Upper lobe of left lung (tissue), 6 donors: ENCODE measurements around the gene VEGFC. TPM values are rescaled to one million over a fixed set of nuclear protein-coding genes. Genes with fewer than 3 reads are reported as not detected.
A peak's percentile ranks its signal among the peaks of the same experiment; 100 is the strongest.

Source experiments
- ATAC-seq, 2 donors: fragments of 200-7000 bp; cut with Tn5 transposase; one replicate each; pipeline ENCODE4 v1.9.1; 2022; ENCODE audit warnings: mild to moderate bottlenecking in 2 of 2, moderate library complexity in 2 of 2; ENCODE audit not compliant: low FRiP score in 2 of 2
- DNase-seq, 2 donors: peaks; one replicate each; pipeline ENCODE4 v3.0.0-alpha.2; 2019 to 2020
- H3K27ac ChIP-seq, 4 donors: fragments of 200-600 bp; sonication (generic); one replicate each; pipeline ENCODE4 v1.5.1; 2016 to 2019
- H3K27me3 ChIP-seq, 4 donors: fragments of 200-600 bp; sonication (generic); one replicate each; pipeline ENCODE4 v1.5.1; 2017 to 2019
- H3K36me3 ChIP-seq, 4 donors: fragments of 200-600 bp; sonication (generic); one replicate each; pipeline ENCODE4 v1.5.1; 2016 to 2019
- H3K4me1 ChIP-seq, 4 donors: fragments of 200-600 bp; sonication (generic); one replicate each; pipeline ENCODE4 v1.5.1; 2018 to 2019
- H3K4me3 ChIP-seq, 4 donors: fragments of 200-600 bp; sonication (generic); one replicate each; pipeline ENCODE4 v1.5.1; 2017 to 2019; ENCODE audit warnings: mild to moderate bottlenecking in 2 of 4, moderate library complexity in 1 of 4
- H3K9me3 ChIP-seq, 4 donors: fragments of 200-600 bp; sonication (generic); one replicate each; pipeline ENCODE4 v1.5.1; 2018 to 2019
- CTCF ChIP-seq, 6 experiments: fragments of 450-650 bp in 4 of 6; fragments of 200-600 bp in 2 of 6; sonication (generic) in 2 of 6; IDR thresholded peaks; one replicate each; pipeline ENCODE4 v1.5.1; 2016 to 2019; ENCODE audit warnings: antibody characterized with exemption in 6 of 6
- EP300 ChIP-seq, 4 donors: sonication (generic); formaldehyde crosslinking; IDR thresholded peaks; one replicate each; pipeline ENCODE4 v1.5.1; 2017; ENCODE audit warnings: antibody characterized with exemption in 4 of 4, control low read depth in 2 of 4
- POLR2A ChIP-seq, 4 donors: fragments of 450-650 bp; IDR thresholded peaks; one replicate each; pipeline ENCODE4 v1.5.1; 2016 to 2017; ENCODE audit warnings: antibody characterized with exemption in 4 of 4, mild to moderate bottlenecking in 2 of 4
- POLR2AphosphoS5 ChIP-seq, 2 donors: sonication (generic); formaldehyde crosslinking; IDR thresholded peaks; one replicate each; pipeline ENCODE4 v1.5.1; 2017; ENCODE audit warnings: antibody characterized with exemption in 2 of 2
- WGBS, 2 donors: methylation state at CpG; one replicate each; pipeline ENCODE4 v1.1.5; 2017 to 2018; 5-methylcytosine and 5-hydroxymethylcytosine counted together
- total RNA-seq, 6 donors: library from RNA; depleted of rRNA in 4 of 6; stranded (reverse); fragments of >200 nt in 4 of 6; gene quantifications; one replicate each; pipeline versions ENCODE4 v1.1.0 to v1.2.1, GENCODE V29; 2016 to 2021
- donor health status: DM: no; HTN: no; CAD: no; lungs with moderate emphysema.
- donor health status: DM: no; HTN: yes; CAD: no; lungs with severe emphysema.

The VEGFC gene
- total RNA-seq, 6 donors from 2014 or later: 5.1 to 13.7 (median 7.5) TPM

GRCh38 chr4:176755001-176755400 is 37.7 kb downstream of the VEGFC start:
- Histone ChIP-seq H3K36me3 (no peaks in the 10 kb centered on the region), H3K9me3 (no peaks in the 10 kb centered on the region), H3K4me3 (no peak overlapping the region), H3K27me3 (no peaks in the 10 kb centered on the region), H3K4me1 (peaks cover 0 to 9% (median 0%) of the 10 kb centered on the region in 4 donors), H3K27ac (no peak overlapping the region)
- ATAC-seq: no peak
- DNase-seq: no peak
- WGBS, 2 donors: 84 to 88% methylated on average over 2 of the region's 2 CpGs
- no peak for TF ChIP-seq CTCF (IDR thresholded peaks at IDR 0.05)
- TF ChIP-seq POLR2AphosphoS5 (IDR thresholded peaks at IDR 0.05): no peak
- no peak for TF ChIP-seq EP300 (IDR thresholded peaks at IDR 0.05)
- no peak for TF ChIP-seq POLR2A (IDR thresholded peaks at IDR 0.05)

GRCh38 chr4:176753049-176753448 is 39.7 kb downstream of the VEGFC start:
- ATAC-seq (peak in 1 of 2 donors; percentile 34), DNase-seq (no peak)
- Histone ChIP-seq H3K27me3 (no peaks in the 10 kb centered on the region), H3K4me3 (no peak overlapping the region), H3K9me3 (no peaks in the 10 kb centered on the region), H3K36me3 (no peaks in the 10 kb centered on the region), H3K4me1 (peaks cover 0 to 9% (median 0%) of the 10 kb centered on the region in 4 donors), H3K27ac (no peak overlapping the region)
- TF ChIP-seq POLR2AphosphoS5 (IDR thresholded peaks at IDR 0.05) (no peak), EP300 (IDR thresholded peaks at IDR 0.05) (no peak), CTCF (IDR thresholded peaks at IDR 0.05) (no peak), POLR2A (IDR thresholded peaks at IDR 0.05) (no peak)
- 63 to 66% methylated on average over 3 of the region's 3 CpGs for WGBS, 2 donors

- Histone ChIP-seq H3K4me1 (peaks cover 0 to 9% (median 0%) of the 10 kb centered on the region in 4 donors), H3K36me3 (no peaks in the 10 kb centered on the region), H3K27ac (peak overlapping the region in 1 of 4 donors; percentile 23), H3K9me3 (no peaks in the 10 kb centered on the region), H3K4me3 (no peak overlapping the region), H3K27me3 (no peaks in the 10 kb centered on the region)
- DNase-seq (no peak), ATAC-seq (no peak)
- TF ChIP-seq CTCF (IDR thresholded peaks at IDR 0.05) (no peak), POLR2A (IDR thresholded peaks at IDR 0.05) (no peak), POLR2AphosphoS5 (IDR thresholded peaks at IDR 0.05) (no peak), EP300 (IDR thresholded peaks at IDR 0.05) (no peak)
- 77 to 79% methylated on average over 6 of the region's 6 CpGs for WGBS, 2 donors
Observed at GRCh38 chr4:176752191-176752749, 40.5 kb downstream of the VEGFC start.

GRCh38 chr4:176751061-176751460 is 41.7 kb downstream of the VEGFC start:
- DNase-seq (no peak), ATAC-seq (no peak)
- H3K4me1 ChIP-seq: peaks cover 0 to 9% (median 0%) of the 10 kb centered on the region in 4 donors

More at GRCh38 chr4:176751061-176751460, 41.7 kb downstream of the VEGFC start:
- 42 to 48% methylated on average over 2 of the region's 2 CpGs for WGBS, 2 donors
- peak overlapping the region in 1 of 4 donors; percentile 19 for H3K27ac ChIP-seq
- no peaks in the 10 kb centered on the region for H3K27me3 ChIP-seq
- no peaks in the 10 kb centered on the region for H3K36me3 ChIP-seq
- H3K9me3 ChIP-seq: no peaks in the 10 kb centered on the region
- no peak for TF ChIP-seq CTCF (IDR thresholded peaks at IDR 0.05)
- TF ChIP-seq POLR2A (IDR thresholded peaks at IDR 0.05): no peak
- no peak for TF ChIP-seq POLR2AphosphoS5 (IDR thresholded peaks at IDR 0.05)
- TF ChIP-seq EP300 (IDR thresholded peaks at IDR 0.05): no peak
- H3K4me3 ChIP-seq: no peak overlapping the region
